Upper lobe of right lung (tissue), 1 donor: ENCODE measurements around the gene RNASE8. TPM values are rescaled to one million over a fixed set of nuclear protein-coding genes. Genes with fewer than 3 reads are reported as not detected.

Experiments
- ATAC-seq: fragments of 200-7000 bp; cut with Tn5 transposase; one replicate; pipeline ENCODE4 v1.9.1; 2020; ENCODE audit warnings: mild to moderate bottlenecking, moderate library complexity
- DNase-seq: peaks from one replicate; pipeline ENCODE4 v3.0.0-alpha.2; 2020
- H3K27ac ChIP-seq: fragments of 200-600 bp; one replicate; pipeline ENCODE4 v1.8.0; 2022
- H3K27me3 ChIP-seq: fragments of 200-600 bp; one replicate; pipeline ENCODE4 v1.8.0; 2022; ENCODE audit warnings: mild to moderate bottlenecking
- H3K36me3 ChIP-seq: fragments of 200-600 bp; one replicate; pipeline ENCODE4 v1.8.0; 2022
- H3K4me1 ChIP-seq: fragments of 200-600 bp; one replicate; pipeline ENCODE4 v1.8.0; 2022
- H3K4me3 ChIP-seq: fragments of 200-600 bp; one replicate; pipeline ENCODE4 v1.8.0; 2022; ENCODE audit warnings: mild to moderate bottlenecking
- H3K9me3 ChIP-seq: fragments of 200-600 bp; one replicate; pipeline ENCODE4 v1.8.0; 2022
- CTCF ChIP-seq: fragments of 200-600 bp; IDR thresholded peaks from one replicate; pipeline ENCODE4 v1.8.0; 2022; ENCODE audit warnings: antibody characterized with exemption
- intact Hi-C: fragments of 100-400 bp; cut with DNase I; formaldehyde crosslinking; loops from one replicate; pipeline ENCODE4 v1.11.0; 2022
- total RNA-seq: library from RNA; stranded (reverse); fragmentation: NEBNext Ultra II Directional; extraction: Animal tissue kit (Norgen Biotek cat#: 25700); gene quantifications from one replicate; pipeline ENCODE4 v1.2.1, GENCODE V29; 2021
- donor health status: DM: no; HTN: yes; CAD: no; lungs with severe emphysema.

The RNASE8 gene
- total RNA-seq, 1 donor from 2014 or later: not detected

GRCh38 chr14:21061347-21061668 lies 3.7 kb downstream of the RNASE8 start:
- ATAC-seq (no peak), DNase-seq (no peak)
- no peak overlapping the region for H3K4me3 ChIP-seq
- no peaks in the 10 kb centered on the region for H3K4me1 ChIP-seq
- TF ChIP-seq CTCF: no peak
- H3K27me3 ChIP-seq: no peaks in the 10 kb centered on the region
- no peak overlapping the region for H3K27ac ChIP-seq
- intact Hi-C loops: no loop called here
- no peaks in the 10 kb centered on the region for H3K36me3 ChIP-seq
- H3K9me3 ChIP-seq: no peaks in the 10 kb centered on the region

GRCh38 chr14:21063479-21063878 lies 5.9 kb downstream of the RNASE8 start:
- Histone ChIP-seq H3K27ac (no peak overlapping the region), H3K4me1 (peaks cover under 1% of the 10 kb centered on the region), H3K36me3 (no peaks in the 10 kb centered on the region), H3K27me3 (no peaks in the 10 kb centered on the region), H3K9me3 (no peaks in the 10 kb centered on the region), H3K4me3 (no peak overlapping the region)
- intact Hi-C loops: no loop called here
- DNase-seq: no peak
- no peak for ATAC-seq
- no peak for TF ChIP-seq CTCF

GRCh38 chr14:21066882-21067502 lies 9.4 kb downstream of the RNASE8 start:
- Histone ChIP-seq H3K4me1 (peaks cover 24% of the 10 kb centered on the region), H3K4me3 (no peak overlapping the region), H3K9me3 (no peaks in the 10 kb centered on the region), H3K27ac (no peak overlapping the region), H3K36me3 (no peaks in the 10 kb centered on the region), H3K27me3 (no peaks in the 10 kb centered on the region)
- ATAC-seq: no peak
- intact Hi-C loops: no loop called here
- DNase-seq: no peak
- no peak for TF ChIP-seq CTCF

- ATAC-seq (peak; percentile 54), DNase-seq (no peak)
- peak; percentile 69 for TF ChIP-seq CTCF
- Histone ChIP-seq H3K27me3 (no peaks in the 10 kb centered on the region), H3K9me3 (no peaks in the 10 kb centered on the region), H3K4me3 (peak overlapping the region; percentile 70), H3K4me1 (peaks cover 26% of the 10 kb centered on the region), H3K36me3 (no peaks in the 10 kb centered on the region), H3K27ac (peak overlapping the region; percentile 65)
- intact Hi-C loops: no loop called here
Measured at GRCh38 chr14:21068521-21069387, 11.1 kb downstream of the RNASE8 start.

- no peaks in the 10 kb centered on the region for H3K27me3 ChIP-seq
- TF ChIP-seq CTCF: no peak
- intact Hi-C loops: no loop called here
- H3K27ac ChIP-seq: peak overlapping the region; percentile 65
- DNase-seq: peak; percentile 72
- no peak for ATAC-seq
- peak overlapping the region; percentile 70 for H3K4me3 ChIP-seq
- H3K4me1 ChIP-seq: peaks cover 26% of the 10 kb centered on the region
- no peaks in the 10 kb centered on the region for H3K36me3 ChIP-seq
- no peaks in the 10 kb centered on the region for H3K9me3 ChIP-seq
Measured at GRCh38 chr14:21069388-21070082, 11.9 kb downstream of the RNASE8 start.
